AG04450 (cell line): ENCODE measurements around the gene HIVEP3. TPM values are rescaled to one million over a fixed set of nuclear protein-coding genes. Genes with fewer than 3 reads are reported as not detected.
"Not testable (repeated sequence)": the region's sequence is repeated elsewhere in the genome, so short reads cannot be mapped to it uniquely, and the experiment has no call there.

ENCODE experiments used
- CTCF ChIA-PET: fragments of 300-600, 350-600 bp; formaldehyde crosslinking; extraction: SDS; loops from one replicate; lab custom pipeline; 2022; ENCODE audit warnings: antibody characterized with exemption, inconsistent platforms; lab: Charles Lee
- POLR2A ChIA-PET: fragments of 350-600 bp; formaldehyde crosslinking; extraction: SDS; loops from one replicate; lab custom pipeline; 2021; ENCODE audit warnings: antibody characterized with exemption, inconsistent platforms; lab: Yijun Ruan, JAX
- DNase-seq: peaks from one replicate; pipeline ENCODE4 v3.0.0-alpha.2; 2011; ENCODE audit warnings: low read depth, low spot score
- H3K27ac ChIP-seq: one replicate; pipeline ENCODE4 v1.5.1; 2012; ENCODE audit warnings: low read depth, low read length, control low read depth
- H3K27me3 ChIP-seq: one replicate; pipeline ENCODE4 v1.6.0; 2012; ENCODE audit warnings: low read length; ENCODE audit not compliant: control insufficient read depth, insufficient read depth
- H3K4me3 ChIP-seq: 2 replicates; pipeline ENCODE4 v1.5.1; 2011; ENCODE audit warnings: mild to moderate bottlenecking, low read depth, low read length, control low read depth
- H3K9me3 ChIP-seq: 2 replicates; pipeline ENCODE4 v1.5.1; 2012; ENCODE audit warnings: low read length; ENCODE audit not compliant: control insufficient read depth, insufficient read depth
- polyA plus RNA-seq: library from polyadenylated mRNA; depleted of rRNA; stranded (reverse); fragments of >200 nt; gene quantifications from 2 replicates; pipeline ENCODE4 v1.2.3, GENCODE V29; 2011
- TF ChIP-seq, protein P1 (sequence below): IDR thresholded peaks from 2 replicates; pipeline ENCODE4 v1.5.1; 2011; ENCODE audit warnings: low read depth, low read length, control low read depth, inconsistent platforms

HIVEP3 gene
- polyA plus RNA-seq, 1 experiment: 4.8 TPM

DNA sequence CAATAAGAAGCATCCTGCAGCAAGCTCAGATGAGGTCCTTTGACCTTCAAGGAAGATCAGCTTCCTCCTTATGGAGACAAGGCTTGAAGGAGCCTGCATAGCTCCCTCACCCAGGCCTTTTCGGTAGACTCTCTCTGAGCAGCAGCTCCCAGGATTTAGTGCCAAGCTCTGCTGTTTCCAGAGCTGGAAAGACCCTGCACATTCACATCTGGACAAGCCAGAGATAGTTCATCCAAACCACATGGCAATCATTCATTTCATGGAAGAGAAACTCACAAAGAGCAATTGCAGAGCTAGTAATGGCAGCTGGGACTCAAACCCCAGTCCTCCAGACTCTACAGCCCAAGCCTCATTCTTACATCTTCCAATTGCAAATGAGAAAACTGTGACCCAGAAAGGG is 357.8 kb downstream of the HIVEP3 start:
- no peak for DNase-seq
- H3K27ac ChIP-seq: no peak overlapping the region
- ChIA-PET POLR2A (no interaction called here), CTCF (interaction anchor here (1.1 to 1.4 kb wide), 2 partner anchors 13 kb away, joined by 3 to 4 read pairs; no protein-coding TSS in a partner anchor)
- no peaks in the 10 kb centered on the region for H3K9me3 ChIP-seq
- H3K4me3 ChIP-seq: no peak overlapping the region
- no peaks in the 10 kb centered on the region for H3K27me3 ChIP-seq
- TF ChIP-seq, protein P1, sequence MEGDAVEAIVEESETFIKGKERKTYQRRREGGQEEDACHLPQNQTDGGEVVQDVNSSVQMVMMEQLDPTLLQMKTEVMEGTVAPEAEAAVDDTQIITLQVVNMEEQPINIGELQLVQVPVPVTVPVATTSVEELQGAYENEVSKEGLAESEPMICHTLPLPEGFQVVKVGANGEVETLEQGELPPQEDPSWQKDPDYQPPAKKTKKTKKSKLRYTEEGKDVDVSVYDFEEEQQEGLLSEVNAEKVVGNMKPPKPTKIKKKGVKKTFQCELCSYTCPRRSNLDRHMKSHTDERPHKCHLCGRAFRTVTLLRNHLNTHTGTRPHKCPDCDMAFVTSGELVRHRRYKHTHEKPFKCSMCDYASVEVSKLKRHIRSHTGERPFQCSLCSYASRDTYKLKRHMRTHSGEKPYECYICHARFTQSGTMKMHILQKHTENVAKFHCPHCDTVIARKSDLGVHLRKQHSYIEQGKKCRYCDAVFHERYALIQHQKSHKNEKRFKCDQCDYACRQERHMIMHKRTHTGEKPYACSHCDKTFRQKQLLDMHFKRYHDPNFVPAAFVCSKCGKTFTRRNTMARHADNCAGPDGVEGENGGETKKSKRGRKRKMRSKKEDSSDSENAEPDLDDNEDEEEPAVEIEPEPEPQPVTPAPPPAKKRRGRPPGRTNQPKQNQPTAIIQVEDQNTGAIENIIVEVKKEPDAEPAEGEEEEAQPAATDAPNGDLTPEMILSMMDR: no peak

DNA sequence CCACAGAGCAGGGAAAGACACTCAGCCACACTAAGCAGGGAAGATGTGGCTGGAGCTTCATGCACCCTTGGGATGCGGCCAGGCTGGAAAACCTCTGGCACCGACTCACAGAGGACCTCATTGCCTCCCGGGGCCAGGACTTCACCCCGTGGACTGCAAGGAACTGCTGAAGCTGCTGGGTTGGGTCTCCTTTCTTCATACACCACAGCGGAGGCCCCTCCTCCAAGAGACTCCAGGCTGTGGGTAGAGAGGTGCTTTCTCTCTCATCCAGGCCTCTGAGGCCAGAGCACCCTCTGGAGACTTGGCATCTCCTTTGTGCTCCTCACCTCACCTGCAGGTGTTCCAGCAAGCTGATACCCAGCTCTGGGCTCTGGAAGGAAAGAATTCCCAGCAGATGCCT is 358.2 kb downstream of the HIVEP3 start:
- Histone ChIP-seq H3K9me3 (no peaks in the 10 kb centered on the region), H3K27ac (no peak overlapping the region), H3K27me3 (no peaks in the 10 kb centered on the region), H3K4me3 (no peak overlapping the region)
- ChIA-PET POLR2A (no interaction called here), CTCF (interaction anchor here (1.4 kb wide), 1 partner anchor 13 kb away, joined by 4 read pairs; no protein-coding TSS in a partner anchor)
- DNase-seq: no peak
- TF ChIP-seq, protein P1: no peak

DNA sequence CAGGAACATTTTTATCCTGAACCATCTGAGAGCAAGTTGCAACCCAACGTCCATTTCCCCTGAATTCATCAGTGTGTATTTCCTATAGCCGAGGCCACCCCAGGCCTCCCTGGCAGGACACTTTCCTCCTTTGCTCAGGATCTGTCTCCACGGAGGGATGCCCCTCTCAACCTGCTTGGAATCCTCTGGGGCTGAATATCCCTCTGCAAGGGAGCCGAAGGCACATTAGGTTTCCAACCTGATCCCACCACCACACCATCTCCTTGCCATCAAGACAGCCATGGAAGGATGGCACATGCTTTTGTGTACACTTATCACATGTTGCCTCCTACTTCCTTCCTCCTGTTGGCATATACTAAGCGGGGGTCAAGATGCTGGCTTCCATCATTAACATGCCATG is 359.4 kb downstream of the HIVEP3 start:
- H3K4me3 ChIP-seq: no peak overlapping the region
- no peak for DNase-seq
- no peak overlapping the region for H3K27ac ChIP-seq
- ChIA-PET CTCF (interaction anchor here (1.5 to 2.0 kb wide), 2 partner anchors 15 to 20 kb away, joined by 4 to 10 read pairs; no protein-coding TSS in a partner anchor), POLR2A (no interaction called here)
- no peaks in the 10 kb centered on the region for H3K27me3 ChIP-seq
- no peaks in the 10 kb centered on the region; the same call in 1 of the 2 replicates for H3K9me3 ChIP-seq
- TF ChIP-seq, protein P1: no peak

DNA sequence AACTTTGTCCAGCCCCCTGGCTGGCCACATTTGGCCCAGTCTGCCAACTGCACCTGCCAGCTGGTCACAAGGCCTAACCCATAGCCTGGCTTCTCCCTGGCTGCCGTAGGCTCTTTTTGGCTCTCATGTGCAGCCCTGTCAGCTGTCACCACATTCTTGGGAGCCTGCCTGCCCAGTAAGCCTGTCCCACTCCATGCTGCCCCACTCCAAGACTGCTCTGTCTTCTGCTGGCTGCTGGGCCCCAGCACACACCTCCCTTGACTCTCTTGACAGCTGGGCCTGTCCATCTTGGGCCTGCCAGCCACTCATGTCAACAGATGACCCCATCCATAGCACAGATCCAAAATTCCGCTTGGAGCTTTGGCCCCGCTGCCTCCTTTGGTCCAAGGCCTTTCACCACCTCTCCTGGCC is 360.0 kb downstream of the HIVEP3 start:
- Histone ChIP-seq H3K27ac (no peak overlapping the region), H3K4me3 (no peak overlapping the region), H3K27me3 (no peaks in the 10 kb centered on the region), H3K9me3 (no peaks in the 10 kb centered on the region; the same call in 1 of the 2 replicates)
- ChIA-PET POLR2A (no interaction called here), CTCF (interaction anchor here (1.5 to 2.0 kb wide), 2 partner anchors 15 to 20 kb away, joined by 4 to 10 read pairs; no protein-coding TSS in a partner anchor)
- TF ChIP-seq, protein P1: no peak
- DNase-seq: no peak

DNA sequence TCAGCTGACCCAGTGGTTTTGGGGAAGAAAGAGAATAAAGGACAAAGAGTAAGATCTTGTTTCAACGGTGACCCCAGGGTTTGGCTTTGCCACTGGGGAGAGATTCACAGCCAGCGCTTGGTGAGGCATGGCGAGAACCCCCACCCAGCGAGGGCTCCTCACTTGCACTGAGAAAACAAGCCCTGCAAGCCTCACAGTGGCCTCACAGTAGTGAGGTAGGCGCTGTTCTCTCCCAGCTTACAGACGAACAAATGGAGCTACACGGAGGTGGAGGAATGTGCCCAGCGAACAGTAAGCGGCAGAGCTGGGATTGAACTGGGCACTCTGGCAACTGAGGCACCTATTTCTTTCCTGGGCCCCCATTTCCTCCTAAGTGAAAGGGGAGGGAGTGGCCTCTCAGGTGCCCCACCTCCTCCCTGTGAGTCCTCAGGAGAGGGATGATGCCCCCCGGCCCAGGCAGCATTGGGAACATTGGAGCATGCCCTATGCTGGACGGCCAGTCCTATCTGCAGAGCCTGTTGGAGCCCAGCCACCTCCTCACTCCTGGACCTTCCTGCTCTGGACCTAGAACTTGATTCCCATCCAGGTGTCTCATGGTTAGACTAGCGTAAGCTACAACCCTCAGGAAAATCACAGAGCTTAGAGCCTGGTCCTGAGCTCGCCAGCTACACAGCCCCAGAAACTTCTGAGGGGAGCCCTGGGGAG is 360.8 kb downstream of the HIVEP3 start:
- TF ChIP-seq, protein P1: no peak
- POLR2A ChIA-PET: no interaction called here
- Histone ChIP-seq H3K27ac (no peak overlapping the region), H3K27me3 (no peaks in the 10 kb centered on the region), H3K4me3 (no peak overlapping the region), H3K9me3 (no peaks in the 10 kb centered on the region; the same call in 1 of the 2 replicates)
- DNase-seq: no peak
- CTCF ChIA-PET: interaction anchor here (1.5 to 2.0 kb wide), 2 partner anchors 16 to 21 kb away, joined by 4 to 10 read pairs; no protein-coding TSS in a partner anchor

DNA sequence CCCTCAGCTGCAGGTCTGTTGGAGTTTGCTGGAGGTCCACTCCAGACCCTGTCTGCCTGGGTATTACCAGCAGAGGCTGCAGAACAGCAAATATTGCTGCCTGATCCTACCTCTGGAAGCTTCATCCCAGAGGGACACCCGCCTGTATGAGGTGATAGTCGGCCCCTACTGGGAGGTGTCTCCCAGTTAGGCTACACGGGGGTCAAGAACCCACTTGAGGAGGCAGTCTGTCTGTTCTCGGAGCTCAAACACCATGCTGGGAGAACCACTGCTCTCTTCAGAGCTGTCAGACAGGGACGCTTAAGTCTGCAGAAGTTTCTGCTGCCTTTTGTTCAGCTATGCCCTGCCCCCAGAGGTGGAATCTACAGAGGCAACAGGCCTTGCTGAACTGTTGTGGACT is 364.0 kb downstream of the HIVEP3 start:
- H3K9me3 ChIP-seq, H3K4me3 ChIP-seq, H3K27ac ChIP-seq, H3K27me3 ChIP-seq, POLR2A ChIA-PET, CTCF ChIA-PET, DNase-seq: not testable (repeated sequence)
